Kidney epithelial cell (primary cell): Measurements from ENCODE around the gene NXPH1. TPM values are rescaled to one million over a fixed set of nuclear protein-coding genes. Genes with fewer than 3 reads are reported as not detected.

Experiments used
- DNase-seq: peaks from one replicate; pipeline ENCODE4 v3.0.0-alpha.2; 2010; ENCODE audit warnings: low read depth
- H3K27me3 ChIP-seq: 2 replicates; pipeline ENCODE4 v1.6.0; 2011; ENCODE audit warnings: low read length; ENCODE audit not compliant: control insufficient read depth, insufficient read depth
- H3K36me3 ChIP-seq: 2 replicates; pipeline ENCODE4 v1.5.1; 2011; ENCODE audit warnings: low read length; ENCODE audit not compliant: control insufficient read depth, insufficient read depth
- H3K4me3 ChIP-seq: 2 replicates; pipeline ENCODE4 v1.5.1; 2011; ENCODE audit warnings: low read depth, mild to moderate bottlenecking, control low read depth, low read length
- total RNA-seq: library from RNA; depleted of rRNA; stranded (reverse); fragments of >200 nt; gene quantifications from 2 replicates; pipeline ENCODE4 v1.2.3, GENCODE V29; 2015
- TF ChIP-seq, protein P1 (sequence below): IDR thresholded peaks from 2 replicates; pipeline ENCODE4 v1.5.1; 2011; ENCODE audit warnings: mild to moderate bottlenecking, moderate library complexity, low read length, control low read depth, inconsistent platforms; ENCODE audit not compliant: insufficient read depth, poor library complexity, severe bottlenecking

The NXPH1 gene
- total RNA-seq, 1 donor from 2014 or later, result not detected

- TF ChIP-seq, protein P1, sequence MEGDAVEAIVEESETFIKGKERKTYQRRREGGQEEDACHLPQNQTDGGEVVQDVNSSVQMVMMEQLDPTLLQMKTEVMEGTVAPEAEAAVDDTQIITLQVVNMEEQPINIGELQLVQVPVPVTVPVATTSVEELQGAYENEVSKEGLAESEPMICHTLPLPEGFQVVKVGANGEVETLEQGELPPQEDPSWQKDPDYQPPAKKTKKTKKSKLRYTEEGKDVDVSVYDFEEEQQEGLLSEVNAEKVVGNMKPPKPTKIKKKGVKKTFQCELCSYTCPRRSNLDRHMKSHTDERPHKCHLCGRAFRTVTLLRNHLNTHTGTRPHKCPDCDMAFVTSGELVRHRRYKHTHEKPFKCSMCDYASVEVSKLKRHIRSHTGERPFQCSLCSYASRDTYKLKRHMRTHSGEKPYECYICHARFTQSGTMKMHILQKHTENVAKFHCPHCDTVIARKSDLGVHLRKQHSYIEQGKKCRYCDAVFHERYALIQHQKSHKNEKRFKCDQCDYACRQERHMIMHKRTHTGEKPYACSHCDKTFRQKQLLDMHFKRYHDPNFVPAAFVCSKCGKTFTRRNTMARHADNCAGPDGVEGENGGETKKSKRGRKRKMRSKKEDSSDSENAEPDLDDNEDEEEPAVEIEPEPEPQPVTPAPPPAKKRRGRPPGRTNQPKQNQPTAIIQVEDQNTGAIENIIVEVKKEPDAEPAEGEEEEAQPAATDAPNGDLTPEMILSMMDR, result no peak
- Histone ChIP-seq H3K36me3 (no peaks in the 10 kb centered on the region), H3K4me3 (no peak overlapping the region), H3K27me3 (no peaks in the 10 kb centered on the region)
- DNase-seq, result no peak
Measured at GRCh38 chr7:8590225-8590624, 156.8 kb downstream of the NXPH1 start.

GRCh38 chr7:8590791-8591190 is 157.4 kb downstream of the NXPH1 start:
- DNase-seq, result no peak
- TF ChIP-seq, protein P1, result no peak
- Histone ChIP-seq H3K36me3 (no peaks in the 10 kb centered on the region), H3K27me3 (no peaks in the 10 kb centered on the region), H3K4me3 (no peak overlapping the region)

DNA sequence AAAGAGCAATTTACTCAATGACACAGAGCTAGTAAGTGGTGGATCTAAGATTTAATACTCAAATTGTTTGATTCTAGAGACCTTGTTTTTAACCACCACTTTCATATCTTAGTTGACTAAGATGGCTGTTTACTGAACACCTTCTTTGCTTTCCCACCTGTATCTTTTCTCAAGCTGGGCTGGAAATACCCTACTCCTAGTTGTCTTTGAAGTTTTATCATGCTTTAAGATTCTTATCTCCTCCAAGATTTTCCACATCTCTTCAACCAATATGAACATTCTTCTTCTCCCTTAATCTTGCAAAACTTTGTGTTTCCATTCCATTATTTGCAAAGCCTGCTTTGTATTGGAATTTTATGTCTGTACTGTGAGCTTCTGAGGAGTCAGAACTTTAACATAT is 157.9 kb downstream of the NXPH1 start:
- Histone ChIP-seq H3K36me3 (no peaks in the 10 kb centered on the region), H3K4me3 (no peak overlapping the region), H3K27me3 (no peaks in the 10 kb centered on the region)
- DNase-seq, result no peak
- TF ChIP-seq, protein P1, result no peak

DNA sequence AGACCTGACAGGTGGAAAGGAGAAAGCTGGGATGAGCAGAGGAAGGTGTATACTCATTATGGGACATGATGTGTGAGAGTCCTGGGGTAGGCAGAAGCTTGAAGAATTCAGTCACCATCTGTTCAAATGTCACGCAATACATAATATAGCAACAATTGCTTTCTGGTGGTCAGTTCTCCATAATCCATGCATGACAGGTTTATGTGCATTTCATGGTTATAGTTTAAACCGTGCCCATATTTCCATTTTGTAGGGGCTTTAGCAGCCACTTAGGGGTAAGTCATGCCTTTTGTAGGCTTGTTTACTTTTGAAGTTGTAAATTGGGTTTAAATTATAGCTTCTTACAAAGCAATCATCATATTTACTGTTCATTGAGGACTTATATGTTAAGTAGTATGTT is 158.8 kb downstream of the NXPH1 start:
- H3K4me3 ChIP-seq, result no peak overlapping the region
- DNase-seq, result no peak
- TF ChIP-seq, protein P1, result no peak
- no peaks in the 10 kb centered on the region for H3K36me3 ChIP-seq
- no peaks in the 10 kb centered on the region for H3K27me3 ChIP-seq

DNA sequence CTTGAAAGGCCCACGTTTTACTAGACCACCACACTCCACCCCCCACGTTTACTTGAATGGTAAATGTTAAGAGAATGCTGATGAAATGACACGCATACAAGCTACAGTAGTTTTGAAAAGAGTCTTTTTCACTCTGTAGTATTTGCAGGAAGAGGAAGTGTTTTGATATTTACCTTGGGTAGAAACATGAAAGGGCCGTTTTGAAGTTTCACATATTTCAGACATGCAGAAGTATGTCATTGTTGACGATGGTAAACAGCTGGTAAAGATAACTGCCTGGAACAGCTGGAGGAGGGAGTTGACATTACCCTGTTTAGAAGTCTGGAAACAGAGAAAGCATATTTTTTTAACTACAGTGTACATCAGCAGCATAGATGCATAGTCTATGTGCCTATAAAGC is 160.7 kb downstream of the NXPH1 start:
- TF ChIP-seq, protein P1, result no peak
- Histone ChIP-seq H3K36me3 (no peaks in the 10 kb centered on the region), H3K27me3 (no peaks in the 10 kb centered on the region), H3K4me3 (no peak overlapping the region)
- no peak for DNase-seq

DNA sequence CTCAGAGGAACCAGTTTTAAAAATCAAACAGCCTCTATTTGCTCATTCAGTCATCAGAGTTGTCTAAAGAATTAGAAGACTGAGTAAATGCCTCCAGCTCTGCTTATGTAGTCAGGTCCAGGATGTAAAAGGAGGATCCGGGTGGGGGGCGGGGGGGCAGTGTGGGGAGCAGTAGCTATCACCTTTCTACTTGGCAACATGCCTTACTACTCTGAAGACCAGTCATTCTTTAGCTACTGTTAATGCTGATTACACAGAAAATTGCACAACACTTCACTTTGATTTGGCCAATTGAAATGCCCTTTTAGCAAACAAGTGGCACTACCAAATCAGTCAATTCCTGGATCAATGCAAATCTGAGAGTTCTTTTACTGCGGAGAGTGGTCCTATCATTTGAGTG is 164.2 kb downstream of the NXPH1 start:
- TF ChIP-seq, protein P1, result no peak
- no peak overlapping the region for H3K4me3 ChIP-seq
- no peaks in the 10 kb centered on the region for H3K36me3 ChIP-seq
- DNase-seq, result no peak
- H3K27me3 ChIP-seq, result no peaks in the 10 kb centered on the region
